GM15510 (cell line): ENCODE results near the gene AZIN2.

ENCODE experiments used
- POLR2A ChIP-seq: IDR thresholded peaks from 3 replicates; pipeline ENCODE4 v1.6.1; 2011; ENCODE audit warnings: borderline replicate concordance; ENCODE audit not compliant: insufficient read length; ENCODE audit errors: extremely low read depth

AZIN2 gene

GRCh38 chr1:33133478-33134105 is 52.6 kb downstream of the AZIN2 start:
- no peak for TF ChIP-seq POLR2A

- TF ChIP-seq POLR2A = no peak
These were observed 56.8 kb downstream of the AZIN2 start for GRCh38 chr1:33137800-33138199.

- TF ChIP-seq POLR2A = no peak
These were observed 59.5 kb downstream of the AZIN2 start for GRCh38 chr1:33140153-33141149.

- TF ChIP-seq POLR2A = no peak
These were observed 60.3 kb downstream of the AZIN2 start for GRCh38 chr1:33141216-33141615.

- no peak for TF ChIP-seq POLR2A
These were observed 60.8 kb downstream of the AZIN2 start for GRCh38 chr1:33141781-33142180.

DNA sequence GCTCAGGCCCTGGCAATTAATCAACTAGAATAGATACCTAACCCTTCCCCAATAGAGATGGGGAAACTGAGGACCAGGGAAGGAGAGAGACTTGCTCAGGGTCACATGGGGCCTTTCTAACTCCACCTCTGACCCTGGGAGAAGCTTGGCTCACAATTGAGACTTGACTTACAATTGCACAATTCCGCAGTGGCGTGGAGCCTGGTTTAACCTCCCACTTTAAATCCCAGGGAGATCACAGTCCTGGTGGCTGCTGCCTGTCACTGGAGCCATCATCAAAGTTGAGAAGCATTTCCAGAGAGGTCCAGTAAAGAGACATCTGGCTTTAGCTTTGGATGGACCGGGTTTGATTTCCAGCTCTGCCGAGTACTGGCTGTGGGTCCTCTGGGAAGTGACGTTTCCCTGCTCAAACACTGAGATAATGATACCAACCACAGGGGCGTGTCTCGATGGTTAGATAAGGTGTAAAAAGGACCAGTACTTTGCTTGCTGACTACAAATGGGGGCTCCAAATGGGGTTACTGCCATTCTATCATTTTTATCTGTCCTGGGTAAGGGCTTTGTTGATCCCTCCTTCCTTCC is 61.6 kb downstream of the AZIN2 start:
- no peak for TF ChIP-seq POLR2A

DNA sequence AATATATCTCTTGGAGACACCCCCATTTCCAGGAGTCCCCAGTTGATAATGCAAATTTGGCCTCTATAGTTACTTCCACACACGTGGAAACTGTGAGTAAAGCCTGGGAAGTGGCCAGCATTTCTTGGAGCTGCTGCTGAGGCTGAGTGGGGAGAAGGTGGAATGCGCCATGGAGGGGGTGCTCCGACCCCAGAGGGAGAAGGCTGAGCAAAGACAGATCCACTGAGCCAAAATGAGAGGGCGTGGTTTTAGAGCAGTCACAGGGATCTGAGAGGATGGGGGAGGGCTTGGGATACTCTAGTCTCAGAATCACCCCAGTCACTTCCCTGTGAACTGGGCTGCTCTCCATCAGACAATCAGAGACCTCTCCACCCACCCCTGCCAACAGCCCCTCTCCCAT is 62.2 kb downstream of the AZIN2 start:
- TF ChIP-seq POLR2A = no peak

DNA sequence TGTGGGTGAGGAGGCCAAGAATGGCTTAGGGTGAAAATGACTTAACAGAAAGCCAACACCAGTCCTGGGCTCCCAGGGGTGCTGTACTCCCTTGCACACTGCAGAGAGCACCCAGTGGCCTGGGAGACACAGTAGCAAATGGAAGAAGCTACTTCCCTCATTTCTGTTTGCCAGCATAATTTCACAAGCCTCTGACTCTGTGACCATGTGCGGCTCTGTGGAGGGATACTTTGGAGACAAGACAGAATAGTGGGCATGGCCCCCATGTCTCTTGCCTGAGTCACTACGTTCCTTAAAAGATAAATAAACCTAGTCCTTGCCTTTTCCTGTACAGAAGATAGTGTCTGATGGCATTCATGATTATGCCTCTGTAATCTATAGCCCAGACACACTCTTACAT is 62.7 kb downstream of the AZIN2 start:
- no peak for TF ChIP-seq POLR2A

GRCh38 chr1:33146003-33146402 is 65.0 kb downstream of the AZIN2 start:
- no peak for TF ChIP-seq POLR2A

- no peak for TF ChIP-seq POLR2A
These were observed 66.5 kb downstream of the AZIN2 start for GRCh38 chr1:33147275-33147996.

GRCh38 chr1:33147997-33148314 is 67.0 kb downstream of the AZIN2 start:
- TF ChIP-seq POLR2A = no peak

DNA sequence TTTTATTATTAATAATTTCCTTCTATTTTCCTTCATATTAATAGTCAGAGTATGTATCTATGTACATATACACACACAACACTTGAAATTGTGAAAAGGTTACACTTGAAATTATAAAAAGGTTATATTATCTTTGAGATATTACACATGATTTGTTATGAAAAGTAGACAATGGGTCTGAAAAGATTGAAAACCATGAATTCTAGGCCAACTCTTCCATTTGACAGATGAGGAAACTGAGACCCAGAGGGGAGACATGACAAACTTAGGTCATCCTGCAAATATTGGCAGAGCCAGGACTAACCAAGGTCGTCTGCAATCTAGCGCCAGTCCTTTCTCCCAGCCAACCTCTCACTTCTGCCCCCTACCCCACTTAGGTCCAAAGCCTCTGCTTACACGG is 67.7 kb downstream of the AZIN2 start:
- TF ChIP-seq POLR2A = no peak

DNA sequence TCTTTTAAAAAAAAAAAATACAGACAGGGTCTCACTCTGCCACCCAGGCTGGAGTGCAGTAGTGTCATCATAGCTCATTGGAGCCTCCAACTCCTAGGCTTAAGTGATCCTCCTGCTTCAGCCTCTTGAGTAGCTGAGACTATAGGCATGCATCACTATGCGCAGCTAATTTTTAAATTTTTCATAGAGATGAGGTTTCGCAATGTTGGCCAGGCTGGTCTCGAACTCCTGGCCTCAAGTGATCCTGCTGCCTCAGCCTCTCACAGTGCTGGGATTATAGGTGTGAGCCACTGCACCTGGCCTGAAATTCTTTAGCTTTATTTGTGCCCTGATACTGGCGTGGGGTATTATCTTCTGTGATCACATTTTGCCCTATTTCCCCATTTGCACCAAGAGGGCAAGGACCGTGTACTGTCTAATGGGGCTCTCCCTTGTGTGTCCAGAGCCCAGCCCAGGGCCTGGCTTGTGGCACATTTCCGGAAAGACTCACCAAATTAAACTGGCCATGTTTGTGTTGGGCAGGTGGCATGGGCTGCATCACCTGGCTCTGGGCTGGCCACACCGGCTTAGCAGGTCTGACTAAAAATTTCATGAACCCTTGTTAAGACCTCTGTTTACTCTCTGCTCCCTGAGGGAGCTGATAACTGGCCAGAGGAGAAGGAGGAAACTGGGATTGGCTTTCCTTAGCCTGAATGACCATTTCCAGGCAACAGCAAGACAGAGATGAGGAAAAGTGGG is 68.7 kb downstream of the AZIN2 start:
- TF ChIP-seq POLR2A = no peak

GRCh38 chr1:33150522-33150921 is 69.6 kb downstream of the AZIN2 start:
- no peak for TF ChIP-seq POLR2A
